CD4-positive, alpha-beta T cell (primary cell): Measurements from ENCODE around the gene HNRNPC. TPM values are rescaled to one million over a fixed set of nuclear protein-coding genes. Genes with fewer than 3 reads are reported as not detected.
"Not testable (repeated sequence)": the region's sequence is repeated elsewhere in the genome, so short reads cannot be mapped to it uniquely, and the experiment has no call there.

Experiments used
- ATAC-seq: fragments of 200-7000 bp; cut with Tn5 transposase; one replicate; pipeline ENCODE4 v1.10.0; 2022; ENCODE audit warnings: mild to moderate bottlenecking; ENCODE audit not compliant: poor library complexity
- CTCF ChIA-PET: fragments of 350-600 bp; sonication (Branson Sonifier 250); formaldehyde crosslinking; loops from one replicate; lab custom pipeline; 2021; ENCODE audit warnings: antibody characterized with exemption, inconsistent platforms; lab: Charles Lee
- POLR2A ChIA-PET: fragments of 350-600 bp; sonication (Branson Sonifier 250); formaldehyde crosslinking; loops from one replicate; lab custom pipeline; 2021; ENCODE audit warnings: antibody characterized with exemption, inconsistent platforms; lab: Charles Lee
- DNase-seq, 14 experiments: peaks; one replicate each; pipeline ENCODE4 v3.0.0-alpha.2; 2013 to 2020; ENCODE audit warnings: mixed read lengths in 2 of 14
- H3K27ac ChIP-seq, 2 donors: one replicate each; pipeline versions ENCODE4 v1.5.1 to v1.7.0; 2013; ENCODE audit warnings: low read length in 2 of 2, low read depth in 1 of 2, mild to moderate bottlenecking in 1 of 2
- H3K27me3 ChIP-seq, 2 experiments: 1 replicate in 1 of 2; 2 replicates in 1 of 2; pipeline versions ENCODE4 v1.6.1 to v1.7.0; 2013; ENCODE audit warnings: low read length in 2 of 2, control low read depth in 1 of 2, mild to moderate bottlenecking in 1 of 2, moderate library complexity in 1 of 2; ENCODE audit not compliant: insufficient read depth in 2 of 2, control insufficient read depth in 1 of 2
- H3K36me3 ChIP-seq: one replicate; pipeline ENCODE4 v1.6.1; 2013; ENCODE audit warnings: low read length, control low read depth; ENCODE audit not compliant: insufficient read depth
- H3K4me1 ChIP-seq: one replicate; pipeline ENCODE4 v1.6.1; 2013; ENCODE audit warnings: low read length, control low read depth; ENCODE audit not compliant: insufficient read depth
- H3K4me3 ChIP-seq: one replicate; pipeline ENCODE4 v1.5.1; 2013; ENCODE audit warnings: mild to moderate bottlenecking, low read length, moderate library complexity
- H3K9me3 ChIP-seq, 2 experiments: 1 replicate in 1 of 2; 2 replicates in 1 of 2; pipeline versions ENCODE4 v1.6.1 to v1.7.0; 2013; ENCODE audit warnings: low read length in 2 of 2, mild to moderate bottlenecking in 2 of 2, control low read depth in 1 of 2, moderate library complexity in 1 of 2; ENCODE audit not compliant: control insufficient read depth in 1 of 2, insufficient read depth in 1 of 2
- H3K27ac Mint-ChIP-seq: one replicate; pipeline ENCODE4 v1.8.0; 2020; ENCODE audit warnings: mixed read lengths
- H3K27me3 Mint-ChIP-seq: one replicate; pipeline ENCODE4 v1.8.0; 2021; ENCODE audit warnings: mixed read lengths
- H3K36me3 Mint-ChIP-seq: one replicate; pipeline ENCODE4 v1.8.0; 2021; ENCODE audit warnings: low read depth, mixed read lengths
- H3K4me1 Mint-ChIP-seq: one replicate; pipeline ENCODE4 v1.8.0; 2021; ENCODE audit warnings: low read depth, mixed read lengths
- H3K4me3 Mint-ChIP-seq: one replicate; pipeline ENCODE4 v1.8.0; 2020; ENCODE audit warnings: mild to moderate bottlenecking, mixed read lengths
- H3K9me3 Mint-ChIP-seq: one replicate; pipeline ENCODE4 v1.8.0; 2020; ENCODE audit warnings: mixed read lengths
- intact Hi-C, 2 experiments: fragments of 100-400 bp; cut with DNase I in 1 of 2; cut with micrococcal nuclease in 1 of 2; formaldehyde crosslinking; loops; one replicate each; pipeline versions ENCODE4 v1.15.1 to v1.9.0; 2023 to 2025; cut with DNase I, micrococcal nuclease
- total RNA-seq, 174 experiments: library from RNA in 2 of 174; stranded (reverse) in 2 of 174; gene quantifications; one replicate each; pipeline ENCODE4 v1.2.3 and lab custom pipeline; 2021 to 2026
- TF ChIP-seq, protein P1 (sequence below): fragments of 200-600 bp; IDR thresholded peaks from one replicate; pipeline ENCODE4 v1.8.0; 2022; ENCODE audit warnings: antibody characterized with exemption, mild to moderate bottlenecking

HNRNPC gene
- total RNA-seq, 2 experiments from 2014 or later, result 507 to 528 TPM

DNA sequence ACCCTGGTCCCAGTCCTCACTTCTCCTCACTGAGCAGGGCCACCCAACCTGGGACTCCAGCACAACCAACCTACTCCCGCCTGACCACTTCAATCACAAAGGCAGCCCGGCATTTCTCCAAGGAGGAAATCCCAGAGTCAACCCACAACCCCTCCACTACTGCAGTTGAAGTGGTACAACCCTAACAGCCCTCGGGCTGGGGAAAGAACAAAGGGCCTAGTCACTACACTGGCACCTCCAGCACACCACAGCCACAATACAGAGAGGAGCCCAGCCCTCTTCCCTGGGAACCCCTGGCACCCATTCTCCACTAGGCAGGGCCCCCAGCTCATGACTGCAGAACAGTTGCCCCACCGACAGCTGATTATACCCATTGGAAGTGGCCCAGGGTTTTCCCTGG is 99.7 kb downstream of the HNRNPC start:
- H3K4me3 ChIP-seq, result no peak overlapping the region
- Mint-ChIP-seq H3K9me3 (no peaks in the 10 kb centered on the region), H3K4me3 (no peak overlapping the region), H3K36me3 (no peaks in the 10 kb centered on the region), H3K27ac (no peak overlapping the region), H3K27me3 (peaks cover 14% of the 10 kb centered on the region), H3K4me1 (no peaks in the 10 kb centered on the region)
- H3K27ac ChIP-seq, result no peak overlapping the region
- CTCF ChIA-PET, result no interaction called here
- DNase-seq (no peak), ATAC-seq (no peak)
- TF ChIP-seq, protein P1, sequence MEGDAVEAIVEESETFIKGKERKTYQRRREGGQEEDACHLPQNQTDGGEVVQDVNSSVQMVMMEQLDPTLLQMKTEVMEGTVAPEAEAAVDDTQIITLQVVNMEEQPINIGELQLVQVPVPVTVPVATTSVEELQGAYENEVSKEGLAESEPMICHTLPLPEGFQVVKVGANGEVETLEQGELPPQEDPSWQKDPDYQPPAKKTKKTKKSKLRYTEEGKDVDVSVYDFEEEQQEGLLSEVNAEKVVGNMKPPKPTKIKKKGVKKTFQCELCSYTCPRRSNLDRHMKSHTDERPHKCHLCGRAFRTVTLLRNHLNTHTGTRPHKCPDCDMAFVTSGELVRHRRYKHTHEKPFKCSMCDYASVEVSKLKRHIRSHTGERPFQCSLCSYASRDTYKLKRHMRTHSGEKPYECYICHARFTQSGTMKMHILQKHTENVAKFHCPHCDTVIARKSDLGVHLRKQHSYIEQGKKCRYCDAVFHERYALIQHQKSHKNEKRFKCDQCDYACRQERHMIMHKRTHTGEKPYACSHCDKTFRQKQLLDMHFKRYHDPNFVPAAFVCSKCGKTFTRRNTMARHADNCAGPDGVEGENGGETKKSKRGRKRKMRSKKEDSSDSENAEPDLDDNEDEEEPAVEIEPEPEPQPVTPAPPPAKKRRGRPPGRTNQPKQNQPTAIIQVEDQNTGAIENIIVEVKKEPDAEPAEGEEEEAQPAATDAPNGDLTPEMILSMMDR, result no peak
- intact Hi-C loops, result no loop called here
- H3K36me3 ChIP-seq, result no peaks in the 10 kb centered on the region
- H3K27me3 ChIP-seq, result peaks cover 8 to 12% of the 10 kb centered on the region in 2 experiments
- POLR2A ChIA-PET, result no interaction called here
- H3K4me1 ChIP-seq, result no peaks in the 10 kb centered on the region
- peaks cover 0 to 9% of the 10 kb centered on the region in 2 experiments for H3K9me3 ChIP-seq

DNA sequence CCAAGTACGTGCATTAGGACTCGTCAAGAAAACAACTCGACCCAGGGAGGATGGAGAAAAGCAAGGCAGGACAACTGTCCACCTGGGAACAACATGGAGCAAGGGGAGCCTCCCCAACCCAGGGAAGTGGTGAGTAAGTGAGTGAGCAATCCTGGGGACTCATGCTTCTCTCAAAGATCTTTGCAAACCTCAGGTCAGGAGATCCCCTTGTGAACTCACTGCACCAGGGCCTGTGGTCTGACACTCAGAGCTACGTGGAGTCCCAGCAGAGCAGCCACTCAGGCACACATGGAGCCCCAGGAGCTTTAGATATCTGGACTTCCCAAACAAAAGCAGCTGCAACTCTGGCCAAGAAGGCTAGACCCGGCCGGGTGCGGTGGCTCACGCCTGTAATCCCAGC is 101.2 kb downstream of the HNRNPC start:
- Histone ChIP-seq H3K36me3 (no peaks in the 10 kb centered on the region), H3K9me3 (peaks cover 0 to 9% of the 10 kb centered on the region in 2 experiments), H3K4me1 (no peaks in the 10 kb centered on the region), H3K4me3 (no peak overlapping the region), H3K27ac (no peak overlapping the region), H3K27me3 (peaks cover 9 to 12% of the 10 kb centered on the region in 2 experiments)
- Mint-ChIP-seq H3K27me3 (peaks cover 14% of the 10 kb centered on the region), H3K9me3 (no peaks in the 10 kb centered on the region), H3K4me3 (no peak overlapping the region), H3K4me1 (no peaks in the 10 kb centered on the region), H3K36me3 (no peaks in the 10 kb centered on the region), H3K27ac (no peak overlapping the region)
- DNase-seq, result no peak
- ChIA-PET CTCF (no interaction called here), POLR2A (no interaction called here)
- intact Hi-C loops, result no loop called here
- no peak for ATAC-seq
- TF ChIP-seq, protein P1, result no peak

DNA sequence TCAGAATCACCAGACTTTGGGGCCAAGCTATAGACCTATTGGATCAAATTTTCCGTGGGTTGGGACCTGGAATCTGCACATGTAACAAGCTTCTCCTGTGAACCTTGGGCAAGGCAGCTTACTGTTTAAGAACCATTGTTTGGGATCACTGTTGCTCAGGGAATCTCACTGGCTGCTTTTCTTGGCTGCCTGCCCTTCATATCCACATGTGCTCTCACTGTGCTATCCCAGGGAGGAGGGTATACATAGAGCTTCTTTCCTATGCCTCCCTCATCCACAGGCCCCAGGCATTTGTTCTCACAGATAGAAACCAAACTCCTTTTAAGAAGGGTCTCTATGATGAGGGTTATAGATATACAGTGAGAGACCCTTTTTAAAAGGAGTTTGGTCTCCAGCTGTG is 103.6 kb downstream of the HNRNPC start:
- H3K4me1 Mint-ChIP-seq, POLR2A ChIA-PET, H3K4me3 ChIP-seq, intact Hi-C loops, H3K36me3 Mint-ChIP-seq, H3K4me1 ChIP-seq, CTCF ChIA-PET, H3K9me3 ChIP-seq, H3K4me3 Mint-ChIP-seq, H3K27ac Mint-ChIP-seq, ATAC-seq, DNase-seq, H3K36me3 ChIP-seq, H3K27ac ChIP-seq, H3K9me3 Mint-ChIP-seq: not testable (repeated sequence)
- H3K27me3 ChIP-seq, result peaks cover 11 to 22% of the 10 kb centered on the region in 2 experiments
- peaks cover 30% of the 10 kb centered on the region for H3K27me3 Mint-ChIP-seq

DNA sequence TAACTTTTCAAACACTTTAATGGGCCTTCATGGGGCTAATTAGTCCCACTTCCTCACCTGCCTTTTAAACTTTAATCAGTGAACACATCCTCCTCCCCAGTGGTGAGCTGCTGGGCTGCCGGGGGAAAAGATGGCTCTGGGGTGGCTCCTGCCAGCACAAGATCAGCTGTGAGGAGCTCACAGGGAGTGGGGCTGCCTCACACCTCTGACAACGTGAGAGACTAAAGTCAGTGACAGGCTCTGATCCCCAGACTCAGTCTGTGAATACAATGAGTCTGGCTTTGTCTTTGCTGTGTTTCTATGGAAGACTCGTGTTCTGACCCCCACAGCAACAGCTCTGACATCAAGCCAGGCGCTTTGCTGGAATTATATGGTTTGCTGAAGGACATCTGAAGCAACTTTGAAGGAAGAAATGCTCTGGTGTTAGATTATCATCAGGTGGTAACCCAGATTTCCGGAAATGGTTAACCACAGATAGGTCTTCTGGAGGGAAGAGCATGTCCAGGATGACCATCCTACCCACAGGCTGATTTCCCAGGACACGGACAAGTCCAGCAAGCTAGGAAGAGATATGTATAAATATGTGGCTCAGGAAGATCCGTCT is 104.1 kb downstream of the HNRNPC start:
- DNase-seq, H3K4me3 Mint-ChIP-seq, H3K9me3 Mint-ChIP-seq, ATAC-seq, CTCF ChIA-PET, POLR2A ChIA-PET, H3K36me3 ChIP-seq, H3K4me1 Mint-ChIP-seq, H3K36me3 Mint-ChIP-seq, H3K4me1 ChIP-seq, H3K4me3 ChIP-seq, intact Hi-C loops, H3K9me3 ChIP-seq, H3K27ac Mint-ChIP-seq, H3K27ac ChIP-seq: not testable (repeated sequence)
- H3K27me3 Mint-ChIP-seq, result peaks cover 25% of the 10 kb centered on the region
- H3K27me3 ChIP-seq, result peaks cover 7 to 22% of the 10 kb centered on the region in 2 experiments
